HEK293 (cell line): ENCODE measurements around the gene ATXN2.

Source experiments
- GFI1B ChIP-seq: fragments of 450-650 bp; formaldehyde crosslinking; IDR thresholded peaks from 2 replicates; pipeline ENCODE4 v1.5.1; 2016; ENCODE audit warnings: missing biosample characterization, missing genetic modification characterization
- GLI4 ChIP-seq: fragments of 450-650 bp; formaldehyde crosslinking; IDR thresholded peaks from 2 replicates; pipeline ENCODE4 v1.5.1; 2016; ENCODE audit warnings: missing biosample characterization, missing genetic modification characterization
- GLIS1 ChIP-seq: fragments of 450-650 bp; formaldehyde crosslinking; IDR thresholded peaks from 2 replicates; pipeline ENCODE4 v1.5.1; 2016; ENCODE audit warnings: missing biosample characterization, missing genetic modification characterization
- SCRT2 ChIP-seq: fragments of 450-650 bp; formaldehyde crosslinking; IDR thresholded peaks from 2 replicates; pipeline ENCODE4 v1.5.1; 2016; ENCODE audit warnings: missing biosample characterization, missing genetic modification characterization
- SP7 ChIP-seq: fragments of 450-650 bp; formaldehyde crosslinking; IDR thresholded peaks from 2 replicates; pipeline ENCODE4 v1.5.1; 2016; ENCODE audit warnings: missing biosample characterization, missing genetic modification characterization
- YY1 ChIP-seq: fragments of 450-650 bp; formaldehyde crosslinking; IDR thresholded peaks from 2 replicates; pipeline ENCODE4 v1.5.1; 2018; ENCODE audit warnings: missing biosample characterization, missing genetic modification characterization
- ZBTB21 ChIP-seq: fragments of 450-650 bp; formaldehyde crosslinking; IDR thresholded peaks from 2 replicates; pipeline ENCODE4 v1.5.1; 2017; ENCODE audit warnings: missing biosample characterization, missing genetic modification characterization
- ZNF19 ChIP-seq: fragments of 450-650 bp; formaldehyde crosslinking; IDR thresholded peaks from 2 replicates; pipeline ENCODE4; 2016; ENCODE audit warnings: missing biosample characterization, missing genetic modification characterization, low read depth
- ZNF2 ChIP-seq: fragments of 450-650 bp; formaldehyde crosslinking; IDR thresholded peaks from 2 replicates; pipeline ENCODE4 v1.5.1; 2016; ENCODE audit warnings: missing biosample characterization, missing genetic modification characterization
- ZNF223 ChIP-seq: fragments of 450-650 bp; formaldehyde crosslinking; IDR thresholded peaks from 2 replicates; pipeline ENCODE4 v1.5.1; 2016; ENCODE audit warnings: missing biosample characterization, missing genetic modification characterization
- ZNF341 ChIP-seq: fragments of 450-650 bp; formaldehyde crosslinking; IDR thresholded peaks from 2 replicates; pipeline ENCODE4; 2016; ENCODE audit warnings: low read depth, missing biosample characterization, missing genetic modification characterization
- ZNF423 ChIP-seq: fragments of 450-650 bp; formaldehyde crosslinking; IDR thresholded peaks from 2 replicates; pipeline ENCODE4 v1.5.1; 2016; ENCODE audit warnings: missing biosample characterization, missing genetic modification characterization
- ZNF501 ChIP-seq: fragments of 450-650 bp; formaldehyde crosslinking; IDR thresholded peaks from 2 replicates; pipeline ENCODE4 v1.5.1; 2016; ENCODE audit warnings: missing biosample characterization, missing genetic modification characterization
- ZNF585B ChIP-seq: fragments of 450-650 bp; formaldehyde crosslinking; IDR thresholded peaks from 2 replicates; pipeline ENCODE4 v1.5.1; 2016; ENCODE audit warnings: missing biosample characterization, missing genetic modification characterization
- ZNF660 ChIP-seq: fragments of 450-650 bp; IDR thresholded peaks from 2 replicates; pipeline ENCODE4 v1.5.1; 2018; ENCODE audit warnings: missing biosample characterization, mild to moderate bottlenecking, missing genetic modification characterization
- ZNF768 ChIP-seq: fragments of 450-650 bp; formaldehyde crosslinking; IDR thresholded peaks from 2 replicates; pipeline ENCODE4 v1.5.1; 2018; ENCODE audit warnings: missing biosample characterization, mild to moderate bottlenecking, missing genetic modification characterization
- ZNF791 ChIP-seq: fragments of 450-650 bp; formaldehyde crosslinking; IDR thresholded peaks from 2 replicates; pipeline ENCODE4 v1.5.1; 2016; ENCODE audit warnings: missing biosample characterization, missing genetic modification characterization
- ZNF837 ChIP-seq: fragments of 450-650 bp; formaldehyde crosslinking; IDR thresholded peaks from 2 replicates; pipeline ENCODE4 v1.5.1; 2016; ENCODE audit warnings: missing biosample characterization, missing genetic modification characterization
- TF ChIP-seq, protein P1 (sequence below): fragments of 450-650 bp; formaldehyde crosslinking; IDR thresholded peaks from 2 replicates; pipeline ENCODE4 v1.5.1; 2017; ENCODE audit warnings: missing biosample characterization, missing genetic modification characterization
- TF ChIP-seq, protein P2 (sequence below): fragments of 450-650 bp; formaldehyde crosslinking; IDR thresholded peaks from 2 replicates; pipeline ENCODE4 v1.5.1; 2016; ENCODE audit warnings: missing biosample characterization, missing genetic modification characterization
- TF ChIP-seq, protein P3 (sequence below): fragments of 450-650 bp; formaldehyde crosslinking; IDR thresholded peaks from 2 replicates; pipeline ENCODE4 v1.5.1; 2016; ENCODE audit warnings: missing biosample characterization, missing genetic modification characterization
- TF ChIP-seq, protein P4 (sequence below): fragments of 450-650 bp; formaldehyde crosslinking; IDR thresholded peaks from 2 replicates; pipeline ENCODE4 v1.5.1; 2017; ENCODE audit warnings: missing biosample characterization, missing genetic modification characterization
- TF ChIP-seq, protein P5 (sequence below): fragments of 450-650 bp; formaldehyde crosslinking; IDR thresholded peaks from 2 replicates; pipeline ENCODE4; 2016; ENCODE audit warnings: missing biosample characterization, missing genetic modification characterization
- TF ChIP-seq, protein P6 (sequence below): fragments of 450-650 bp; formaldehyde crosslinking; IDR thresholded peaks from 2 replicates; pipeline ENCODE4 v1.5.1; 2016; ENCODE audit warnings: missing biosample characterization, missing genetic modification characterization, low read depth
- TF ChIP-seq, protein P7 (sequence below): fragments of 450-650 bp; formaldehyde crosslinking; IDR thresholded peaks from 2 replicates; pipeline ENCODE4 v1.5.1; 2016; ENCODE audit warnings: missing biosample characterization, missing genetic modification characterization

The ATXN2 gene

DNA sequence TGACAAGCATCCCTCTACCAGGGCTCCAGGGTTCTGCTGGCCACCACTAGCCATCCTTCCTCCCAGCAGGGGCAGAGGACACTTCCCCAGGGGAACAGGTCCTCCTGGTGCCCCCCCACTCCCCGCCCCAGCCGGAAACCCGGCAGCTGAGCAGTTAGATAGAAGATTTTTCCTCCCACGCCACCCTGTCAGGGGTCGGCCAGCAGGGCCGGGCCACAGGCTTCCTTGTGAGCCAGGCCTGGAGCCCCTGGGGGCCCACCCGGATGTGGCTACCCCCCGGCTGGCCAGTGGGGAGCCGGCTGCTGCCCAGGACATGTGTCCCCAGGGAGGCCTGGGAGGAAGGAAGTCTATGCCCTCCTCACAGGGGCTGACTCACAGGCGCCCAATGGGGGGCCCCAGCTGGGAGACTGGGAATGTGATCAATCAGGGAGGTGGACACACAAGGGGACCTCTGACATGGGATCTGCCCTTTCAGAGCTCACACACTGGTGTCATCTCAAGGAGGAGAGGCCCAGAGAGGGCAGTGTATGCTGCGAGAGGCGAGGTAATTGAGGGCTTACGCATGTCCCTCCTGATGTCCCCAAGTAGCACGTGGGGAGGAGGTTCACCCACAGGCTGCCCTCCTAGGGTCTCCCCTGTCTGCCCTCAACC lies 189.2 kb downstream of the ATXN2 start (continued):
- TF ChIP-seq ZNF768 (no peak), SCRT2 (tag by site-specific recombination) (peak; percentile 24; the same call in 1 of the 2 replicates), ZNF341 (no peak), ZNF791 (no peak), ZNF837 (no peak), ZNF223 (tag by site-specific recombination) (no peak), ZNF2 (tag by site-specific recombination) (no peak), SP7 (tag by site-specific recombination) (peak; percentile 46), ZNF660 (tag by site-specific recombination) (no peak), ZNF501 (tag by site-specific recombination) (no peak), GFI1B (tag by site-specific recombination) (no peak), ZNF19 (tag by site-specific recombination) (no peak), ZBTB21 (tag by site-specific recombination) (no peak), ZNF585B (tag by site-specific recombination) (no peak), GLIS1 (tag by site-specific recombination) (peak; percentile 100), ZNF423 (0 out of 2 replicates have a peak, but pooled peaks have one; percentile 56), GLI4 (no peak), YY1 (tag by site-specific recombination) (no peak)
- TF ChIP-seq, protein P1, sequence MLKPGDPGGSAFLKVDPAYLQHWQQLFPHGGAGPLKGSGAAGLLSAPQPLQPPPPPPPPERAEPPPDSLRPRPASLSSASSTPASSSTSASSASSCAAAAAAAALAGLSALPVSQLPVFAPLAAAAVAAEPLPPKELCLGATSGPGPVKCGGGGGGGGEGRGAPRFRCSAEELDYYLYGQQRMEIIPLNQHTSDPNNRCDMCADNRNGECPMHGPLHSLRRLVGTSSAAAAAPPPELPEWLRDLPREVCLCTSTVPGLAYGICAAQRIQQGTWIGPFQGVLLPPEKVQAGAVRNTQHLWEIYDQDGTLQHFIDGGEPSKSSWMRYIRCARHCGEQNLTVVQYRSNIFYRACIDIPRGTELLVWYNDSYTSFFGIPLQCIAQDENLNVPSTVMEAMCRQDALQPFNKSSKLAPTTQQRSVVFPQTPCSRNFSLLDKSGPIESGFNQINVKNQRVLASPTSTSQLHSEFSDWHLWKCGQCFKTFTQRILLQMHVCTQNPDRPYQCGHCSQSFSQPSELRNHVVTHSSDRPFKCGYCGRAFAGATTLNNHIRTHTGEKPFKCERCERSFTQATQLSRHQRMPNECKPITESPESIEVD (tag by site-specific recombination), result no peak
- TF ChIP-seq, protein P2, sequence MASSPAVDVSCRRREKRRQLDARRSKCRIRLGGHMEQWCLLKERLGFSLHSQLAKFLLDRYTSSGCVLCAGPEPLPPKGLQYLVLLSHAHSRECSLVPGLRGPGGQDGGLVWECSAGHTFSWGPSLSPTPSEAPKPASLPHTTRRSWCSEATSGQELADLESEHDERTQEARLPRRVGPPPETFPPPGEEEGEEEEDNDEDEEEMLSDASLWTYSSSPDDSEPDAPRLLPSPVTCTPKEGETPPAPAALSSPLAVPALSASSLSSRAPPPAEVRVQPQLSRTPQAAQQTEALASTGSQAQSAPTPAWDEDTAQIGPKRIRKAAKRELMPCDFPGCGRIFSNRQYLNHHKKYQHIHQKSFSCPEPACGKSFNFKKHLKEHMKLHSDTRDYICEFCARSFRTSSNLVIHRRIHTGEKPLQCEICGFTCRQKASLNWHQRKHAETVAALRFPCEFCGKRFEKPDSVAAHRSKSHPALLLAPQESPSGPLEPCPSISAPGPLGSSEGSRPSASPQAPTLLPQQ (tag by site-specific recombination), result no peak
- TF ChIP-seq, protein P3, sequence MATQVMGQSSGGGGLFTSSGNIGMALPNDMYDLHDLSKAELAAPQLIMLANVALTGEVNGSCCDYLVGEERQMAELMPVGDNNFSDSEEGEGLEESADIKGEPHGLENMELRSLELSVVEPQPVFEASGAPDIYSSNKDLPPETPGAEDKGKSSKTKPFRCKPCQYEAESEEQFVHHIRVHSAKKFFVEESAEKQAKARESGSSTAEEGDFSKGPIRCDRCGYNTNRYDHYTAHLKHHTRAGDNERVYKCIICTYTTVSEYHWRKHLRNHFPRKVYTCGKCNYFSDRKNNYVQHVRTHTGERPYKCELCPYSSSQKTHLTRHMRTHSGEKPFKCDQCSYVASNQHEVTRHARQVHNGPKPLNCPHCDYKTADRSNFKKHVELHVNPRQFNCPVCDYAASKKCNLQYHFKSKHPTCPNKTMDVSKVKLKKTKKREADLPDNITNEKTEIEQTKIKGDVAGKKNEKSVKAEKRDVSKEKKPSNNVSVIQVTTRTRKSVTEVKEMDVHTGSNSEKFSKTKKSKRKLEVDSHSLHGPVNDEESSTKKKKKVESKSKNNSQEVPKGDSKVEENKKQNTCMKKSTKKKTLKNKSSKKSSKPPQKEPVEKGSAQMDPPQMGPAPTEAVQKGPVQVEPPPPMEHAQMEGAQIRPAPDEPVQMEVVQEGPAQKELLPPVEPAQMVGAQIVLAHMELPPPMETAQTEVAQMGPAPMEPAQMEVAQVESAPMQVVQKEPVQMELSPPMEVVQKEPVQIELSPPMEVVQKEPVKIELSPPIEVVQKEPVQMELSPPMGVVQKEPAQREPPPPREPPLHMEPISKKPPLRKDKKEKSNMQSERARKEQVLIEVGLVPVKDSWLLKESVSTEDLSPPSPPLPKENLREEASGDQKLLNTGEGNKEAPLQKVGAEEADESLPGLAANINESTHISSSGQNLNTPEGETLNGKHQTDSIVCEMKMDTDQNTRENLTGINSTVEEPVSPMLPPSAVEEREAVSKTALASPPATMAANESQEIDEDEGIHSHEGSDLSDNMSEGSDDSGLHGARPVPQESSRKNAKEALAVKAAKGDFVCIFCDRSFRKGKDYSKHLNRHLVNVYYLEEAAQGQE (tag by site-specific recombination), result no peak
- TF ChIP-seq, protein P4, sequence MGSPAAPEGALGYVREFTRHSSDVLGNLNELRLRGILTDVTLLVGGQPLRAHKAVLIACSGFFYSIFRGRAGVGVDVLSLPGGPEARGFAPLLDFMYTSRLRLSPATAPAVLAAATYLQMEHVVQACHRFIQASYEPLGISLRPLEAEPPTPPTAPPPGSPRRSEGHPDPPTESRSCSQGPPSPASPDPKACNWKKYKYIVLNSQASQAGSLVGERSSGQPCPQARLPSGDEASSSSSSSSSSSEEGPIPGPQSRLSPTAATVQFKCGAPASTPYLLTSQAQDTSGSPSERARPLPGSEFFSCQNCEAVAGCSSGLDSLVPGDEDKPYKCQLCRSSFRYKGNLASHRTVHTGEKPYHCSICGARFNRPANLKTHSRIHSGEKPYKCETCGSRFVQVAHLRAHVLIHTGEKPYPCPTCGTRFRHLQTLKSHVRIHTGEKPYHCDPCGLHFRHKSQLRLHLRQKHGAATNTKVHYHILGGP (tag by site-specific recombination), result no peak
- TF ChIP-seq, protein P5, sequence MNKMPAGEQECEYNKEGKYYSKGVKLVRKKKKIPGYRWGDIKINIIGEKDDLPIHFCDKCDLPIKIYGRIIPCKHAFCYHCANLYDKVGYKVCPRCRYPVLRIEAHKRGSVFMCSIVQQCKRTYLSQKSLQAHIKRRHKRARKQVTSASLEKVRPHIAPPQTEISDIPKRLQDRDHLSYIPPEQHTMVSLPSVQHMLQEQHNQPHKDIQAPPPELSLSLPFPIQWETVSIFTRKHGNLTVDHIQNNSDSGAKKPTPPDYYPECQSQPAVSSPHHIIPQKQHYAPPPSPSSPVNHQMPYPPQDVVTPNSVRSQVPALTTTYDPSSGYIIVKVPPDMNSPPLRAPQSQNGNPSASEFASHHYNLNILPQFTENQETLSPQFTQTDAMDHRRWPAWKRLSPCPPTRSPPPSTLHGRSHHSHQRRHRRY (tag by site-specific recombination), result no peak
- TF ChIP-seq, protein P6, sequence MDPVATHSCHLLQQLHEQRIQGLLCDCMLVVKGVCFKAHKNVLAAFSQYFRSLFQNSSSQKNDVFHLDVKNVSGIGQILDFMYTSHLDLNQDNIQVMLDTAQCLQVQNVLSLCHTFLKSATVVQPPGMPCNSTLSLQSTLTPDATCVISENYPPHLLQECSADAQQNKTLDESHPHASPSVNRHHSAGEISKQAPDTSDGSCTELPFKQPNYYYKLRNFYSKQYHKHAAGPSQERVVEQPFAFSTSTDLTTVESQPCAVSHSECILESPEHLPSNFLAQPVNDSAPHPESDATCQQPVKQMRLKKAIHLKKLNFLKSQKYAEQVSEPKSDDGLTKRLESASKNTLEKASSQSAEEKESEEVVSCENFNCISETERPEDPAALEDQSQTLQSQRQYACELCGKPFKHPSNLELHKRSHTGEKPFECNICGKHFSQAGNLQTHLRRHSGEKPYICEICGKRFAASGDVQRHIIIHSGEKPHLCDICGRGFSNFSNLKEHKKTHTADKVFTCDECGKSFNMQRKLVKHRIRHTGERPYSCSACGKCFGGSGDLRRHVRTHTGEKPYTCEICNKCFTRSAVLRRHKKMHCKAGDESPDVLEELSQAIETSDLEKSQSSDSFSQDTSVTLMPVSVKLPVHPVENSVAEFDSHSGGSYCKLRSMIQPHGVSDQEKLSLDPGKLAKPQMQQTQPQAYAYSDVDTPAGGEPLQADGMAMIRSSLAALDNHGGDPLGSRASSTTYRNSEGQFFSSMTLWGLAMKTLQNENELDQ (tag by site-specific recombination), result no peak
- TF ChIP-seq, protein P7, sequence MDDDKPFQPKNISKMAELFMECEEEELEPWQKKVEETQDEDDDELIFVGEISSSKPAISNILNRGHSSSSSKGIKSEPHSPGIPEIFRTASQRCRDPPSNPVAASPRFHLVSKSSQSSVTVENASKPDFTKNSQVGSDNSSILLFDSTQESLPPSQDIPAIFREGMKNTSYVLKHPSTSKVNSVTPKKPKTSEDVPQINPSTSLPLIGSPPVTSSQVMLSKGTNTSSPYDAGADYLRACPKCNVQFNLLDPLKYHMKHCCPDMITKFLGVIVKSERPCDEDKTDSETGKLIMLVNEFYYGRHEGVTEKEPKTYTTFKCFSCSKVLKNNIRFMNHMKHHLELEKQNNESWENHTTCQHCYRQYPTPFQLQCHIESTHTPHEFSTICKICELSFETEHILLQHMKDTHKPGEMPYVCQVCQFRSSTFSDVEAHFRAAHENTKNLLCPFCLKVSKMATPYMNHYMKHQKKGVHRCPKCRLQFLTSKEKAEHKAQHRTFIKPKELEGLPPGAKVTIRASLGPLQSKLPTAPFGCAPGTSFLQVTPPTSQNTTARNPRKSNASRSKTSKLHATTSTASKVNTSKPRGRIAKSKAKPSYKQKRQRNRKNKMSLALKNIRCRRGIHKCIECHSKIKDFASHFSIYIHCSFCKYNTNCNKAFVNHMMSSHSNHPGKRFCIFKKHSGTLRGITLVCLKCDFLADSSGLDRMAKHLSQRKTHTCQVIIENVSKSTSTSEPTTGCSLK, result no peak
